Measurements from ENCODE around the gene HK3.

HK3 gene

GRCh38 chr5:176899296-176899891 is at the start of gene HK3:
Gene HK3 (minus strand): TSS chr5:176899346. CDS start chr5:176896159, 3,187 bp downstream.
- no peak for DNase-seq

GRCh38 chr5:176948458-176948857 is 49.3 kb upstream of the HK3 start:
- DNase-seq, result no peak

- no peak for DNase-seq
These were observed 48.7 kb upstream of the HK3 start for GRCh38 chr5:176947847-176948246.

- no peak for DNase-seq
These were observed 45.1 kb upstream of the HK3 start for GRCh38 chr5:176944268-176944667.

GRCh38 chr5:176943816-176944215 is 44.7 kb upstream of the HK3 start:
- DNase-seq, result no peak

- no peak for DNase-seq
These were observed 42.8 kb upstream of the HK3 start for GRCh38 chr5:176941951-176942350.

GRCh38 chr5:176938472-176938871 is 39.3 kb upstream of the HK3 start:
- DNase-seq, result no peak

GRCh38 chr5:176935017-176935416 is 35.9 kb upstream of the HK3 start:
- DNase-seq, result no peak

GRCh38 chr5:176934309-176934930 is 35.3 kb upstream of the HK3 start:
- DNase-seq, result no peak

- no peak for DNase-seq
These were observed 30.5 kb upstream of the HK3 start for GRCh38 chr5:176929654-176930053.

GRCh38 chr5:176927562-176927961 is 28.4 kb upstream of the HK3 start:
- no peak for DNase-seq

GRCh38 chr5:176922817-176923216 is 23.7 kb upstream of the HK3 start:
- DNase-seq, result no peak

- no peak for DNase-seq
These were observed 22.6 kb upstream of the HK3 start for GRCh38 chr5:176921714-176922113.

- no peak for DNase-seq
These were observed 19.5 kb upstream of the HK3 start for GRCh38 chr5:176918613-176919012.

GRCh38 chr5:176916337-176916736 is 17.2 kb upstream of the HK3 start:
- no peak for DNase-seq

- no peak for DNase-seq
These were observed 16.8 kb upstream of the HK3 start for GRCh38 chr5:176915906-176916305.

GRCh38 chr5:176912115-176912514 is 13.0 kb upstream of the HK3 start:
- DNase-seq, result no peak

- DNase-seq, result no peak
These were observed 9.7 kb upstream of the HK3 start for GRCh38 chr5:176908675-176909368.

- DNase-seq, result no peak
These were observed 7.7 kb upstream of the HK3 start for GRCh38 chr5:176906796-176907195.

- DNase-seq, result no peak
These were observed 7.0 kb upstream of the HK3 start for GRCh38 chr5:176906126-176906525.

- no peak for DNase-seq
These were observed 5.1 kb upstream of the HK3 start for GRCh38 chr5:176904276-176904675.

GRCh38 chr5:176902911-176903664 is 3.9 kb upstream of the HK3 start:
- DNase-seq, result no peak

GRCh38 chr5:176902102-176902814 is 3.1 kb upstream of the HK3 start:
- no peak for DNase-seq

Data from activated effector memory CD4-positive, alpha-beta T cell treated with Interleukin-2 at 50 U/mL for 16 hours (primary cell).